ENCODE results near the gene PTGDR.
A peak's percentile ranks its signal among the peaks of the same experiment; 100 is the strongest.

PTGDR gene

DNA sequence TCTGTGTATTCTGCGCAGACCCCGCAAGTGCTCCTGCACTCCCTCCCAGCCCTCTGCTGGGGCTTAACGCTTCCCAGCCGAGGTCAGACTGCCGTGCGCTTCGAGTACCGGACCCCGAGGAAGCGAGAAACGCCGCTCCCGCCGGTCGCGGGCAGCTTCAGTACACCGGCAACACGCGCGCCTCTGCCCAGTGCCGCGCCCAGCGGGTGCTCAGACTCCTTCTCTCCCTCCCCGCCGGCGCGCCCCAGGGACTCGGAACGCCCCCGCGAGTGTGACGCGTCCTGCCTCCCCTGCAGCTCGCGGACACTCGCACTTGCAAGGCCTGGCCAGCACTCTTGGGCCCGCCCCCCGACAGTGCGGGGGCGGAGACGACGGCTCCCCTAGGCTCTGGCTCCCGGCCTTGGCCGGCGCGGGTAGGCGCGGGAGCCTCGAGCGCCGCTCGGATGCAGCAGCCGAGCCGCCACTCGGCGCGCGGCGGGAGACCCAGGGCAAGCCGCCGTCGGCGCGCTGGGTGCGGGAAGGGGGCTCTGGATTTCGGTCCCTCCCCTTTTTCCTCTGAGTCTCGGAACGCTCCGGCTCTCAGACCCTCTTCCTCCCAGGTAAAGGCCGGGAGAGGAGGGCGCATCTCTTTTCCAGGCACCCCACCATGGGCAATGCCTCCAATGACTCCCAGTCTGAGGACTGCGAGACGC is 46.6 kb downstream of the PTGDR start, which contains the start of gene PTGER2:
PTGER2 (plus strand) TSS at position 410 of the 692 bp plus-strand sequence; CDS start at position 647, 237 bp downstream.
- DNase-seq, result peak in 2 of 3 experiments; percentile 93 to 94

DNA sequence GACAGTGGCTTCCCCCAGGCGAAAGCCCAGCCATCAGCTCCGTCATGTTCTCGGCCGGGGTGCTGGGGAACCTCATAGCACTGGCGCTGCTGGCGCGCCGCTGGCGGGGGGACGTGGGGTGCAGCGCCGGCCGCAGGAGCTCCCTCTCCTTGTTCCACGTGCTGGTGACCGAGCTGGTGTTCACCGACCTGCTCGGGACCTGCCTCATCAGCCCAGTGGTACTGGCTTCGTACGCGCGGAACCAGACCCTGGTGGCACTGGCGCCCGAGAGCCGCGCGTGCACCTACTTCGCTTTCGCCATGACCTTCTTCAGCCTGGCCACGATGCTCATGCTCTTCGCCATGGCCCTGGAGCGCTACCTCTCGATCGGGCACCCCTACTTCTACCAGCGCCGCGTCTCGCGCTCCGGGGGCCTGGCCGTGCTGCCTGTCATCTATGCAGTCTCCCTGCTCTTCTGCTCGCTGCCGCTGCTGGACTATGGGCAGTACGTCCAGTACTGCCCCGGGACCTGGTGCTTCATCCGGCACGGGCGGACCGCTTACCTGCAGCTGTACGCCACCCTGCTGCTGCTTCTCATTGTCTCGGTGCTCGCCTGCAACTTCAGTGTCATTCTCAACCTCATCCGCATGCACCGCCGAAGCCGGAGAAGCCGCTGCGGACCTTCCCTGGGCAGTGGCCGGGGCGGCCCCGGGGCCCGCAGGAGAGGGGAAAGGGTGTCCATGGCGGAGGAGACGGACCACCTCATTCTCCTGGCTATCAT is 47.3 kb downstream of the PTGDR start:
- DNase-seq, result peak in 2 of 3 experiments; percentile 74 to 75

DNA sequence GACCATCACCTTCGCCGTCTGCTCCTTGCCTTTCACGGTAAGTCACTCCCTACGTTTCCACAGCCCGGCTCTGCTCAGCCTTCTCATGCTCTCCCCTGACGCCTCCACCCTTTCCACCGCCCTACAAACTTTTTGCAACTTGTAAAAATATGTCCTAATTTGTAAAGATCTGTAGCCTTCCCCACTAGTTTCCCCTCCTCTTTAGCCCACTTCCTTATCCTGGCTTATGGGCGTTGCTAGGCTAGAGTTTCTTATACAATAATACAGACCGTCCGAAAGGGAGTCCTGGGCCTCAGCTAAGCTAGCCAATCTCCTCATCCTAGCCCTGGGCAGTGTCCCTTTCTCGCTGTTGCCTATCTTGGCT is 47.8 kb downstream of the PTGDR start:
- no peak for DNase-seq

DNA sequence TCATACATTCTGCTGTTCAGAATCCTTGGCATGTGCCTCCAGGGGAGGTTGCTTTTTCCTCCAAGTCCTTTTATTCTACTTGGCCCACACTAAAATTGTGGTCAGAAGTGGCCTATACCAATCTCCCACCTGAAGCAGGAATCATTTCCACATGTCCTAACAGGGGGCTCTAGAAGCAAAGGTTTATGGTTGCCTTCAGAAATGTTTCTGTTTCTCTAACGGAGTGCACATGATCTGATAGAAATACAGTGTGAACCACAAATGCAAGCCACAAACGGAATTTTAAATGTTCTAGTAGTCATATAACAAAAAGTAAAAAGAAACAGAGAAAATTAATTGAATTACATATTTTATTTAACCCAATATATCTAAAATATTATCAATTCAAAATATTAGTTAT is 50.6 kb downstream of the PTGDR start:
- no peak for DNase-seq

DNA sequence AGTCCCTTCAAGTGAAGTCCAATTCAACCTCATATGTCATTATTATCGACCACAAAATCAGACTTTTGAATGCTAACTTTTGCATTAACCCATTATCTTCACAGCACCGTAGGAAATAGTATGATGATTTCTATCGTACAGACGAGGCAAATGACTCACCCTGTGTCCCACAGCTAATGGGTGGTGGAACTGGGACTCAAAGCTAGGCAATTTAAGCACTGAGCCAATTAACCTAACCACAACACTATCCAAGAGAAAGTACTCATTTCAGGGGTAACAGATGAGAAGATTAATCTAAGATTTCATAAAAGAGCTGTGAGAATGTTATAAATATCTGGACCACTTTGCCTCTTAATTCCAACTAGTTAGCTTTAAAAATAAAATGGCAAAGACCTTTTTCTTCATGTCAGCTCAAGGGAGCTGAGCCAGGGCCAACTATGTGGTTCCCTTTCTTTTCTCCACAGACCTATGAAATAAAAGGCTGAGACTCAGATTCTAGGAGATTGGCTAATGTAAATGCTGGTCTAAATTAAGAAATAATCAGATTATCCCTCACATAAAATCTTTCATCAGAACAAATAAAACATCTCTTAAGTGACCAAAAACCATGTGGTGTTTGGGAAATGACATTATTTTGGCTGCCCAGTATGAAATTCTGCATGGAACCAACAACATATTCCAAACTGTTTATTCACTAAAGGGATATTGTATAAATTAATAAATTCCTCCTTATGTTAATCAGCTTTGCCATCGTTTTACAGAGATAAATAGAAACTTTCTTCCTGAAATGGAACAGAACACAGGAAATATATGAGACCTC is 51.5 kb downstream of the PTGDR start:
- DNase-seq, result no peak

DNA sequence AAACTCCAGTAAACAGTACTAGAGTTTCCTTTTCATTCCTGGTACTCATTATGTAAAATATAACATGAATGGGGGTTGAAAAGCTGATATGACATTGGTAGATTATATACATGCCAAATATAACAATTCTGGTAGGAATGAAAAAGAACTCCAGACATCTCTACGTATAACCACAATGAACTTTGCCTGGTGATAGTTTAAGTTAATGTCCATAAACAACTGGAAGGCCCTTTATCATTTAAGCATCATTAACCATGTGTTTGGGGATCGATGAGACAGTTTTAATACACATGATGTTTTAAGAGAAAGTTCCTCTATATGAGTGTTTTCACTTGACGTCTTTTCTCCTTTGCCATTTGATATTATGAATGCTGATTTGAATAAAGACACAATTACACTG is 52.4 kb downstream of the PTGDR start:
- no peak for DNase-seq

DNA sequence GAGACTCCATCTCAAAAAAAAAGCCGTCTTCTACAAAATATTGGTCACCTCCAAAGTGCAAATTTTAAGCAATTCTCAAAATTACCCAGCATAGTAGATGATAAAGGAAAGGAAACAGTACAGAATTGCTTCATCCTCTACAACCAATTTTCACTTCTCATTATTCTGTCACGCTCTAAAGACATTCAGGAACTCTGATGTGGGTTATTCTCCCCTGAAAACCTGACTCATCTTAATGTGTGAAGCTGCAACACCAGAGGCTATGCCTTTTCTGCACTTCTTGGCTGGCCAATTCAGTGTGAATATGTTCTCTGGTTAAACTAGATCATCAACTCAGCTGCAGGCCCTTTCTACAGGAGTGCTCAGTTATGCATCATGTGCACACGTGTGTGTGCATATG is 57.6 kb downstream of the PTGDR start:
- DNase-seq, result no peak

DNA sequence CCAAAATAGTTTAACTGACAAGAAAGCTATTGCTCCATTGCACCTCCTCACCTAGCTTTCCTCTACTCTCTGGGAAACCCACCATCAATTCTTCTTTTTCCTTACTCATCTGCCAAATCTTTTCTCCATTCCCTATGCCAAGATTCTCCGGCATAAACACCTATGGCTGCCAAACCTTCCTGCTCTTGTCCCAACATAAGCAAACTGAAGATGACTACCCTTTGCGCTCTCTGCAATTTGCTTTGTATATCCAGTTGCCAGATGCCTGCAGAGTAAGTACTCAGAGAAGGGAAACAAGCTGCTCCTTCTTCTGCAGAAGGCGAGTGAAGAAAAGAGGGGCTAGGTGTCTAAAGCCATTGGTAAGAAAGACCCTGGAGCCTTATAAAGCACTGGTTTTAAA is 58.1 kb downstream of the PTGDR start:
- no peak for DNase-seq
